Fibroblast of villous mesenchyme (primary cell): ENCODE results near the gene COL4A2. TPM values are rescaled to one million over a fixed set of nuclear protein-coding genes. Genes with fewer than 3 reads are reported as not detected.

Source experiments
- DNase-seq: peaks from one replicate; pipeline ENCODE4 v3.0.0-alpha.2; 2010; ENCODE audit warnings: low read depth
- H3K4me3 ChIP-seq: 2 replicates; pipeline ENCODE4 v1.5.1; 2011; ENCODE audit warnings: low read depth, mild to moderate bottlenecking, low read length
- total RNA-seq: library from RNA; depleted of rRNA; stranded (reverse); fragments of >200 nt; gene quantifications from 2 replicates; pipeline ENCODE4 v1.2.3, GENCODE V29; 2012
- TF ChIP-seq, protein P1 (sequence below): IDR thresholded peaks from 2 replicates; pipeline ENCODE4 v1.5.1; 2012; ENCODE audit warnings: low read depth, mild to moderate bottlenecking, low read length; ENCODE audit not compliant: insufficient read depth

Gene COL4A2
- 756 and 1,116 TPM in 2 replicates for total RNA-seq

DNA sequence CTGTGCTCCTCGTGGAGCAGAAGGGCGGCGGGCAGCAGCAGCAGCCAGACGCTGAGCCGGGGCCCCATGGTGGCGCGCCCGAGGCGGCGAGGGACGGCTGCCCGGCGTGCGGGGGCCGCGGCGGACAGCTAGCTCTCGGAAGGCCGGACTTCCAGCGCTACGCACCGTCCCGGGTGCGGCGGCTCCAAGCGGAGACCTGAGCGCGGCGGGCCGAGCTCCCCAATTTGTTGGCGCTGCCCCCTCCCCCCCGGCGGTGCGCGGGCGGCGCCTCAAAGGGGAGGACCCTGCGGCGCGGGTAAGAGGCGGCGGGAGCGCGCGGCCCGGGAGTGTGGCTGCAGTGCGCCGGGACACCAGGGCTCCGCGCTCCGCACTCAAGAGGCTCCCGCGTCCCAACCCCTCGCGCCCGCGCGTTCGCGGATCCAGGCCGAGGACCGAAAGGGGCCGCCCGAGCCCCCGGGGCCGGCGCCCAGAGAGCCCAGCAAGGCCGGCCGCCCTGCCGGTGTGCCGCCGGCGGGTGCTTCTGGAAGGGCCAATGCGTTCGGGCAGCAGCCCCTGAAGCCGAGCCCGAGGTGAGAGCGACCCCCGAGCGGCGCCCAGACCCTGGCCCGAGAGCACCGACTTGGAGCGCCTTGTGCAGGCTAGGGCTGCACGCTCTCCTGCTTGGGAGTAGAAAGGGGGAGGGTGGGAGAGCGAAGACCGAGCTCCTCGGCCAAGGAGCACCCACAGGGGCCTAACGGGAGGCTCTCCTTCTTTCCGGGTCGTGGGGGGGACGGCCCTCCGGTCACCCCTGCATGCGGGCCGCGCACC lies at the start of gene COL4A2, which contains the start of gene COL4A1:
COL4A2 (plus strand) TSS at position 325 of the 807 bp plus-strand sequence. CDS start 620 bp downstream, outside the sequence.
COL4A1 (minus strand) TSS at position 198 of the 807 bp plus-strand sequence; CDS start at position 68, 130 bp downstream.
- H3K4me3 ChIP-seq = peak within 1 kb of the TSS; percentile 88
- TF ChIP-seq, protein P1, sequence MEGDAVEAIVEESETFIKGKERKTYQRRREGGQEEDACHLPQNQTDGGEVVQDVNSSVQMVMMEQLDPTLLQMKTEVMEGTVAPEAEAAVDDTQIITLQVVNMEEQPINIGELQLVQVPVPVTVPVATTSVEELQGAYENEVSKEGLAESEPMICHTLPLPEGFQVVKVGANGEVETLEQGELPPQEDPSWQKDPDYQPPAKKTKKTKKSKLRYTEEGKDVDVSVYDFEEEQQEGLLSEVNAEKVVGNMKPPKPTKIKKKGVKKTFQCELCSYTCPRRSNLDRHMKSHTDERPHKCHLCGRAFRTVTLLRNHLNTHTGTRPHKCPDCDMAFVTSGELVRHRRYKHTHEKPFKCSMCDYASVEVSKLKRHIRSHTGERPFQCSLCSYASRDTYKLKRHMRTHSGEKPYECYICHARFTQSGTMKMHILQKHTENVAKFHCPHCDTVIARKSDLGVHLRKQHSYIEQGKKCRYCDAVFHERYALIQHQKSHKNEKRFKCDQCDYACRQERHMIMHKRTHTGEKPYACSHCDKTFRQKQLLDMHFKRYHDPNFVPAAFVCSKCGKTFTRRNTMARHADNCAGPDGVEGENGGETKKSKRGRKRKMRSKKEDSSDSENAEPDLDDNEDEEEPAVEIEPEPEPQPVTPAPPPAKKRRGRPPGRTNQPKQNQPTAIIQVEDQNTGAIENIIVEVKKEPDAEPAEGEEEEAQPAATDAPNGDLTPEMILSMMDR = no peak
- peak; percentile 87 for DNase-seq

DNA sequence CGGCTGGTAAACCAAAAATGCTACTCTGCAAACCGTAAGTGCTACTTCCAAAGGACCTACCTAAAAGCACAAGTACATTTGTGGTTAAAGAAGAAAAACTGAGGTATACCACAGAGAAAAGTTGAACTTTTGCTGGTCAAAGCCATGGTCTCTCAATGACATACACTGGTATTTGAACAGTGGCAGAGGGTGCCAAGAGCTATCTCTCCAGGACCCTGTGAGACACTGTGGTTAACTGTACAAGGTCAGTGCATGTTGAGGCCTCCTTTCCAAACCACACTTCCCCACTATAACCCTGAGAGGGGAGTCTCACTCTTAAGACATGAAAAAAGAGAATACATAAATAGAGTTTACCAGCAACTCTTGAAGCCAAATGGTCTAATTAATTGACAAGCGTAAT lies 49.7 kb upstream of the COL4A2 start:
- no peak for DNase-seq
- H3K4me3 ChIP-seq = no peak overlapping the region
- TF ChIP-seq, protein P1 = no peak

DNA sequence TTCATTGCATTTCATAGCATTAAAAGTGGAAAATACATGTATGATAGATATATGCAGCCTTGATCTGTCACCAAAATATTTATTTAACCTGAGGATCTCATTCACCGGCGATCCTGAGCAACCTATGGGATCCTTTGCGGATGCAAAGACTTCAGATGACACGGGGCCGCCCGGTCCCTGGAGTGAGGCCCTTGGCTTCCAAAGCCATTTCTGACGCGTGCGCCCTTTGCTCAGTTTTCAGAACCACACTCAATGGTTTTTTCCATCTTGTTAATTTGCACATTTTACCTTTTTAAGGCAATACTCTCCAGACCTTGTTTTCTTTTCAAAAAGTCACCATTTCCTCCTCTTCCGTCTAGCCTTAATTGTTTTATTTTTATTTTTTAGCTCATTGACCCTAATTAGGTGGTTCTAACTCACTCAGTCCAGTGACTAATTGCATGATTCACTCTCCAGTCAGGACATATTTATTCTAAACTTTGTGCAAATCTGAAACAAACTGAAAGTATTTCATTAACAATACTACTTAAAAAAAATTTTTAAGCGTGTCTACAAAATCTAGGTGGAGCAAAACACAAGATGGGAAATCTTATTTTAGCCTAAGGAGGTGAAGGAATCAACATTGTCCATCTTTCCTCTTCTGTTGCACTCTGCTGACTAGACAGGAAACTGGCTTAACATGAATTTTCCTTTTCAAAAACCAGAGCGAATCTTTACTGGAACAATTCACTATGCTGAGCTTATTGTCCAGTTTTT lies 48.0 kb upstream of the COL4A2 start:
- no peak overlapping the region for H3K4me3 ChIP-seq
- TF ChIP-seq, protein P1 = no peak
- DNase-seq = peak; percentile 64

DNA sequence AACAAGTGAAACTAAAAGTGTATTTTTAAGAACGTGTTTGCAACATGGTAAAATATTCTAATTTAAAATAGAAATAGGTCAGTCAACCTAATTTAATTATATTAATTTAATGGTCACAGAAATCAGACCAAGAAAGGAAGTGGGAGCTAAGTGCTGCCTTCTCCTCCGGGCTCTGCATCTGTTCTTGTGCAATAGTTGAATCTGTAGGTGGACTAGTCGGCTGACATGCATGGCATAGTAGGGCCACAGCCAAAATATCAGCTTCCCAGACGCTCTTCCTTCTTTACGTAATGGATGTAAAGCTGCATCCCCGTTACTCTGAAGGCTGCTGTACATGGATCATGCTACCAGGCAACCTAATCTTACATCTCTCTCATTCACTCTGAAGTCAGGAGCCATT lies 47.4 kb upstream of the COL4A2 start:
- peak; percentile 62 for DNase-seq
- H3K4me3 ChIP-seq = no peak overlapping the region
- TF ChIP-seq, protein P1 = no peak

DNA sequence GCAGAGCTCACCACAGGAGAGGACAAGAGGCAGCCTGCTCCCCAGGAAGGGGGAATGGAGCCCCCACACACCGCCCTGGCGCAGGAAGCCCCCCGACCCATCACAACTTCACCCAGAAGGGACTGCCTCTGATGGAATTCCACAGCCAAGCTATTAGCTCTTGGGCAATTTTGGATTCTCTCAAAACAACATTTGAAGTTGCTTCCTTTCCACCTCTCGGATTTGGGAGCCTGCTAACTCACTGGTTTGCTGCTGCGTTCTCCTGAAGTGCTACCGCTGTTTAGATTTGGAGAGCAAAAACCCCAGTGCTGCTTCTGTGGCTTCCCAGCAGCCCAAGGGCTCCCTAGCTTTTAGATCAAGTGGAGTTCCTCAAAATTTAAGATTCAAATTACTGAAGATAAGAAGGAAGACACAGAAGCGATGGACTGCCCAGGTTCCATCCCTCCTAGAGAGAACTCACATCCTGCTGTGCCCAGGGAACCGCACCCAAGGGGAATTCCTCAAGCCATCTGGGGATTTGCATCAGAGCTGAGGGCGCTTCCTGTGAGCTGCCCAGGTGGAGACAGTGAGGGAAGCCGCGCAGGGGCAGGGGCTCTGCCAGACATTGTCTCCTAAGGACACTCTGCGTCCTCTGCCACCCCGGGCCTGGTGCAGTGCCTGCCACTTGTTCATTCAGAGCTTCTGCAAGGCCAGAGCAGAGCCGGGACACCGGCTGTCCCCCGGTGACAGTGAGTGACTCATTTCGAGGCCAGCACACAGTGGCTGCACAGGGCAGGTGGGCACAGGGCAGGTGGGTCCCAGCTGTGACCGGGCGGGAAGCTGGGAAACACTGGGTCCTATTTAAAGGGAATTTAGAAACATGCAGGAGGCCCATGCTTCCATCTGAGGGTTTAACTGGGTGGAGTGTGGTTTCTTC lies 45.7 kb upstream of the COL4A2 start:
- H3K4me3 ChIP-seq = no peak overlapping the region
- DNase-seq = peak; percentile 49
- TF ChIP-seq, protein P1 = no peak

DNA sequence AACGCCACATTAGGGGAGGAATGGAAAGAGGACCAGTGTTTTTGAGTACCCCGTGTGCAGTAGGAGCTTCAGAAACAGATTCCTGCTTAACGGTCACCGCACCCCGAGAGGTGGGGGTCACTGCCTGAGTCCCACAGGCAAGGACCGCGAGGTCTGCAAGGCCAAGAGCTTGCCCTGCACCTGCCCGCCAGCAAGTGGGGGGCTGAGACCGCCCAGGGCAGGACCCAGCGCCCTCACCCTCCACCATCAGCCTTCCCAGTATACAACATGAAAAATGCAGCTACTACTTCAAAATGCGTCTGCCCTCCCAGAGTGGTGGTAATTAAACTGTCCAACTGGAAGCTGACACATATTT lies 45.0 kb upstream of the COL4A2 start:
- no peak for DNase-seq
- TF ChIP-seq, protein P1 = no peak
- H3K4me3 ChIP-seq = no peak overlapping the region
